ENCODE measurements around the gene DOCK10.

The DOCK10 gene

GRCh38 chr2:224876522-224876921, 165.7 kb downstream of the DOCK10 start:
- no peak for DNase-seq

GRCh38 chr2:224875841-224876240, 166.4 kb downstream of the DOCK10 start:
- no peak for DNase-seq

- no peak for DNase-seq
These were observed 167.1 kb downstream of the DOCK10 start for GRCh38 chr2:224875153-224875552.

GRCh38 chr2:224871813-224872212, 170.5 kb downstream of the DOCK10 start:
- DNase-seq: no peak

- peak; percentile 46 for DNase-seq
These were observed 171.9 kb downstream of the DOCK10 start for GRCh38 chr2:224870341-224870740.

GRCh38 chr2:224869601-224870233, 172.6 kb downstream of the DOCK10 start:
- peak; percentile 85 for DNase-seq

GRCh38 chr2:224865016-224865415, 177.3 kb downstream of the DOCK10 start:
- no peak for DNase-seq

- DNase-seq: no peak
These were observed 181.0 kb downstream of the DOCK10 start for GRCh38 chr2:224861266-224861665.

GRCh38 chr2:224860786-224861185, 181.5 kb downstream of the DOCK10 start:
- DNase-seq: no peak

- DNase-seq: no peak
These were observed 190.5 kb downstream of the DOCK10 start for GRCh38 chr2:224851811-224852210.

- DNase-seq: no peak
These were observed 192.2 kb downstream of the DOCK10 start for GRCh38 chr2:224850081-224850480.

GRCh38 chr2:224849264-224849663, 193.0 kb downstream of the DOCK10 start:
- no peak for DNase-seq

- DNase-seq: peak; percentile 92
These were observed 194.1 kb downstream of the DOCK10 start for GRCh38 chr2:224847961-224848850.

GRCh38 chr2:224847381-224847780, 194.9 kb downstream of the DOCK10 start:
- DNase-seq: no peak

GRCh38 chr2:224846686-224847085, 195.6 kb downstream of the DOCK10 start:
- DNase-seq: no peak

GRCh38 chr2:224846161-224846560, 196.1 kb downstream of the DOCK10 start:
- no peak for DNase-seq

- DNase-seq: peak; percentile 21
These were observed 199.1 kb downstream of the DOCK10 start for GRCh38 chr2:224843141-224843540.

- DNase-seq: no peak
These were observed 200.4 kb downstream of the DOCK10 start for GRCh38 chr2:224841910-224842309.

- DNase-seq: peak; percentile 82
These were observed 203.9 kb downstream of the DOCK10 start for GRCh38 chr2:224838335-224838734.

- DNase-seq: peak; percentile 90
These were observed 204.7 kb downstream of the DOCK10 start for GRCh38 chr2:224837558-224837957.

- no peak for DNase-seq
These were observed 205.2 kb downstream of the DOCK10 start for GRCh38 chr2:224837066-224837465.

GRCh38 chr2:224836263-224836662, 206.0 kb downstream of the DOCK10 start:
- peak; percentile 78 for DNase-seq

- no peak for DNase-seq
These were observed 206.9 kb downstream of the DOCK10 start for GRCh38 chr2:224835405-224835804.

- no peak for DNase-seq
These were observed 208.3 kb downstream of the DOCK10 start for GRCh38 chr2:224833986-224834385.
